GM12865 (cell line): ENCODE data around the gene TMEM158.

Source experiments
- DNase-seq: peaks from one replicate; pipeline ENCODE4 v3.0.0; 2010; ENCODE audit warnings: low read depth
- H3K4me3 ChIP-seq: 2 replicates; pipeline ENCODE4 v1.5.1; 2011; ENCODE audit warnings: mild to moderate bottlenecking, low read depth, low read length, control low read depth
- TF ChIP-seq, protein P1 (sequence below): IDR thresholded peaks from 2 replicates; pipeline ENCODE4 v1.5.1; 2011; ENCODE audit warnings: low read length, control low read depth, low read depth, inconsistent platforms; ENCODE audit not compliant: insufficient read depth; ENCODE audit errors: missing control alignments

Gene TMEM158

DNA sequence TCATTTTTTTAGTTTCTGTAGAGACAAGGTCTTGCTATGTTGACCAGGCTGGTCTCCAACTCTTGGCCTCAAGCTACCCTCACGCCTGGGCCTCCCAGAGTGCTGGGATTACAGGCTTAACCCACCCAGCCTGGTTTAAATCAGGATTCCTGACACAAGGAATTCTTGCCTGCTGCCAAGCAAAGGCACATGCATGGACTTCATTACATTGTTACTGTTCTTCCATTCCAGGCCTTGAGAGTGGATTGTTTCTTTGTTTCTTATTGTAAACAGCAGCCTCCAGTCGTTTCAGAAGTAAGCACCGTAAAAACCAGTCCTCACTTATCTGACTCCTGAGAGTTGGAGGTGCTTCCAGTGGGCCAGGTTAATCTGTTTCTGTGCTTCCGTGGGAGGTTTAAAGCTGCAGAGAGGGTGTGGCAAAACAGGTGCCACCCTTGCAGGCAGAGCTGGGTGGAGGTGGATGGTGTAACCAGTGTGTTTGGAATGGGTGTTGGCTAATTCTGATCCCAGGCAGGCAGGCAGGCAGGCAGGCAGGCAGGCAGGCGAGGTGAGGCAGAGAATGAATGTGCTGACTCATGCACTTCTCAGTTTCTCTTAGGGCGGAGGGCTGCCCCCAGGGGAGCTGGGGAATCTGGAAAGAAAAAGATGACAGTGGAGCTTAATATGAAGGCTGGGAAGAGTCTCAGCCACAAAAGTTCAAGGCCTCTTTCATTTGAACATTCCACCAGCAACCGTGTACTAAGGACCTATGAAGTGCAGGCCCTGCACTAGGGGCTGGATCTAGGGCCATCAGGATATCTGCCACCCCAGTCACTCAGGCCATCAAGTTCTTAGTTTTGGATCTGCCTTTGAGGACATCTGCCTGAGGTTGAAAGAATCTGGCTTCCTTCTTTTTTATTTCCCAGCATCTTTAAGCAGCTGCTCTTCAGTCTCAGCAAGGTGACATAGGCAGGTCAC lies 42.9 kb downstream of the TMEM158 start:
- TF ChIP-seq, protein P1, sequence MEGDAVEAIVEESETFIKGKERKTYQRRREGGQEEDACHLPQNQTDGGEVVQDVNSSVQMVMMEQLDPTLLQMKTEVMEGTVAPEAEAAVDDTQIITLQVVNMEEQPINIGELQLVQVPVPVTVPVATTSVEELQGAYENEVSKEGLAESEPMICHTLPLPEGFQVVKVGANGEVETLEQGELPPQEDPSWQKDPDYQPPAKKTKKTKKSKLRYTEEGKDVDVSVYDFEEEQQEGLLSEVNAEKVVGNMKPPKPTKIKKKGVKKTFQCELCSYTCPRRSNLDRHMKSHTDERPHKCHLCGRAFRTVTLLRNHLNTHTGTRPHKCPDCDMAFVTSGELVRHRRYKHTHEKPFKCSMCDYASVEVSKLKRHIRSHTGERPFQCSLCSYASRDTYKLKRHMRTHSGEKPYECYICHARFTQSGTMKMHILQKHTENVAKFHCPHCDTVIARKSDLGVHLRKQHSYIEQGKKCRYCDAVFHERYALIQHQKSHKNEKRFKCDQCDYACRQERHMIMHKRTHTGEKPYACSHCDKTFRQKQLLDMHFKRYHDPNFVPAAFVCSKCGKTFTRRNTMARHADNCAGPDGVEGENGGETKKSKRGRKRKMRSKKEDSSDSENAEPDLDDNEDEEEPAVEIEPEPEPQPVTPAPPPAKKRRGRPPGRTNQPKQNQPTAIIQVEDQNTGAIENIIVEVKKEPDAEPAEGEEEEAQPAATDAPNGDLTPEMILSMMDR = no peak
- DNase-seq = no peak
- H3K4me3 ChIP-seq = no peak overlapping the region

DNA sequence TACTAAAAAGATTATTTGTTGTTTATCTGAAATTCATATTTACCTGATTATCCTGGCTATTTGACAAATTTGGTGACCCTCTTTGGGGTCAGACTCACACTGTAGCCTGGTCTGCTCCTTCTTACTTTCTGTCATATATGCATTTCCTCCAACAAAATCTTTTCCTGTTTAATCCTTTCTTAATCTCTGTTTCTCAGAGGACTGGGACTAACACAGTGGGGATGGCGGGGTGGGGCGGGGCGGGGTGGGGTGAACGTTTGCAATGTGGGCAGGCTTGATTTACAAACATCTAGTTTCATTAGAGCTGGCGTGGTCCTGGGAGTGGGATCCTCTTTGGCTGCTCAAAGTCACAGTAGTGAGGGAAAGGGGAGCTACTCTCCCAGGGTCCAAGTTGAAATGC lies 44.6 kb downstream of the TMEM158 start:
- DNase-seq = no peak
- TF ChIP-seq, protein P1 = no peak
- H3K4me3 ChIP-seq = no peak overlapping the region

DNA sequence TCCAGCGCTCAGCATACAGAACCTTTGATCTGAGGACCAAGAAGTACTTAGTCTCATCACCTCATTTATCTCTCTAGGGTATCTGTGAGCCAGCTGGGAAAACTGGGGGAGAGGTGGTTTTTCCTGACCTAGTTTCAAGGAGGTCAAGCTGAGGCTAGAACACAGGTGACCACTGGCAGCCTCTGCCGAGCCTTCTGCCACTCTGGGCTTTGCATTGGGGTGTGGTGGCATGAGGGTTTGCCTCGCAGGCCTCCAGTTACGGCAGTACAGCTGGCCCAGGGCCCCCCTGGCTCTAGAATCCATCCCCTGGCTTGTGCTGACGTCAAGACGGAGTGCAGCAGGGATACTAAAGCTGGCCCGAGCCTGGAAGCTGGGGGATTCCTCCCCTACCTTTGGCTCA lies 45.2 kb downstream of the TMEM158 start:
- no peak for DNase-seq
- TF ChIP-seq, protein P1 = no peak
- no peak overlapping the region for H3K4me3 ChIP-seq

DNA sequence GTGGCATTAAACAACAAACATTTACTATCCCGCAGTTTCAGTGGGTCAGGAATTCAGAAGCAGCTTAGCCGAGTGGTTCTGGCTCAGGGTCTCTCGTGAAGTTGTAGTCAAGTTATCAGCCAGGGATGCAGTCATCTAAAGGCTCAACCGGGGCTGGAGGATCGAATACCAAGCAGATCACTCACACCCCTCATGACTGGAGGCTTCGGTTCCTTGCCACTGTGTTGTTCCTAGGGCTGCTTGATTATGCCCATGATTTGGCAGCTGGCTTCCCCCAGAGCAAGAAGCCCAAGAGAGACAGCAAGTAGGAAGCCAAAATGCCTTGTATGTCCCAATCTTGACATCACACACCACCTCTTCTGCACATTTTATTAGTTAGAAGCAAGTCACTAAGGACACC lies 46.0 kb downstream of the TMEM158 start:
- no peak for DNase-seq
- TF ChIP-seq, protein P1 = no peak
- H3K4me3 ChIP-seq = no peak overlapping the region

DNA sequence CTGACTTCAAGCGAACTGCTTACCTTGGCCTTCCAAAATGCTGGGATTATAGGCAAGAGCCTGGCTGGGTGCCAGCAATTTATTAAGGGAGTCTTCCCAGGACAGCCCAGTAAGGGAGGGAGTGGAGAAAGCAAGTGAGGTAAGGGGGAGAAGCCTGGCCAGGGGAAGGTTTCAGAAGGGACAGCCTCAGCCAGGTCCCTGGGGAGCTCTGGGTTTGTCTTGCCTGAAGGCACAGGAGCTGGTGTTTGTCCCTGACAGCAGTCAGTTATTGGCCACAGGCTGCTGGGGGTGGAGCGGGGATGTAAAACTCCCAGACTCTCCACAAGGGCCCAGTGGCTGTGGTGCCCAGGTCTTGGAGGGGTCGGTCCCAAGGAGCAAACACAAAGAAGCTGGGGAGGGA lies 46.9 kb downstream of the TMEM158 start:
- peak; percentile 5 for DNase-seq
- TF ChIP-seq, protein P1 = no peak
- no peak overlapping the region for H3K4me3 ChIP-seq

DNA sequence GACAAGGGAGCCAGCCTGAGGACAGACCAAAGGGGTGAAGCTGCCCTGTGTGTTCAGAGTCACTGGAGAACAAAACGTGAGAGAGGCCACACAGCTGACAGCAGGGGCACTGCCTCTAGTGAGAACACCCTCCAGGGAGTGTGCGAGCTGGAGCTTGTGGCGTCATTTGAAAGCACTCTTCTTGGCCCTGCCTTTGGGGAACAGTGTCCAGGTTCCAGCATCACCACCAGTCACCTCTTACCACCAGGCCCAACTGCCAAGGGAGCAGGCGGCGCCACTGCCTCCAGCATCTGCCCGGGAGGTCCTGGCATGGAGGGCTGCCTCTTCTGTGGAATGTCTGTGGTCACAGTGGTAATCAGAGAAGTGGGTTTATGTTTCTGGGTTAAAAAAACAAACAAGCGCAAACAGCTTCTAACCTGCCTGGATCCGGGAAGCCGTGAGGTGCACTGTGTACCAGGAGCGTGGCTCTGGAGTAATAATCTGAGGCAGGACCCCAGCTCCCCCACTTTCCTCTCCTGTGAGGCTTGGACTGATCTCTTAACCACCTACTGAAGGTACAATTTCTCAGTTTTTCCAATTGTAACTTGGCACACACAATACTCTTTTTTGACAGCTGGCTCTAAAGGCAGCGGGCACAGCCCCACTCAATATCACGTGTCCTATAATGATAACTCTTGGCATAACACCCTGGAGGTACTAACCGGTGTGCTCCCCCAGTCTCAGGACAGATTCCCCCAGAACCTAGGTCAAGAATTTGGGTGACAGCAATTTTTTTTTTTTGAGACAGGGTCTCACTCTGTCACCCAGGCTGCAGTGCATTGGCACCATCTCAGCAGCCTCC lies 47.7 kb downstream of the TMEM158 start:
- TF ChIP-seq, protein P1 = no peak
- no peak for DNase-seq
- no peak overlapping the region for H3K4me3 ChIP-seq
